Activated CD4-positive, alpha-beta T cell treated with anti-CD3 and anti-CD28 coated beads, Interleukin-2, amount 50 U/mL, for 16 hours (primary cell): ENCODE results near the gene USP17L20.
"Not testable (repeated sequence)": the region's sequence is repeated elsewhere in the genome, so short reads cannot be mapped to it uniquely, and the experiment has no call there.

Source experiments
- DNase-seq: peaks from one replicate; pipeline ENCODE4 v3.0.0-alpha.2; 2020

Gene USP17L20, protein sequence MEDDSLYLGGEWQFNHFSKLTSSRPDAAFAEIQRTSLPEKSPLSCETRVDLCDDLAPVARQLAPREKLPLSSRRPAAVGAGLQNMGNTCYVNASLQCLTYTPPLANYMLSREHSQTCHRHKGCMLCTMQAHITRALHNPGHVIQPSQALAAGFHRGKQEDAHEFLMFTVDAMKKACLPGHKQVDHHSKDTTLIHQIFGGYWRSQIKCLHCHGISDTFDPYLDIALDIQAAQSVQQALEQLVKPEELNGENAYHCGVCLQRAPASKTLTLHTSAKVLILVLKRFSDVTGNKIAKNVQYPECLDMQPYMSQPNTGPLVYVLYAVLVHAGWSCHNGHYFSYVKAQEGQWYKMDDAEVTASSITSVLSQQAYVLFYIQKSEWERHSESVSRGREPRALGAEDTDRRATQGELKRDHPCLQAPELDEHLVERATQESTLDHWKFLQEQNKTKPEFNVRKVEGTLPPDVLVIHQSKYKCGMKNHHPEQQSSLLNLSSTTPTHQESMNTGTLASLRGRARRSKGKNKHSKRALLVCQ

DNA sequence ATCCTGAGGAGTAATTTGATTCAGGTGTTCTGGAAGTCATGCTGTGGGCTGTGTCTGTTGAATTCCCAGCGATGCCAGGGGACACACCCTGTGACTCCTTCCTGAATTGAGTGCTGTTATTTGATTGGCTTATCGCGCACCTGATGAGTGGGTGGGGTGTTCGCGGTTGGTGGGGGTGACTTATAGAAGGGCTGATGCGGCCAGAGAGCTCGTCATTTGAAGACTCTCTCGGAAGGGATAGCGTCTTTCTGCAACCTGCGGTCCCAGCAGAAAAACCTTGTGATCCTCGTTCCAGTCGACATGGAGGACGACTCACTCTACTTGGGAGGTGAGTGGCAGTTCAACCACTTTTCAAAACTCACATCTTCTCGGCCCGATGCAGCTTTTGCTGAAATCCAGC, at the start of gene USP17L20:
USP17L20 (plus strand) TSS at position 301 of the 400 bp plus-strand sequence; CDS start at position 301, 0 bp downstream.
- DNase-seq: not testable (repeated sequence)

DNA sequence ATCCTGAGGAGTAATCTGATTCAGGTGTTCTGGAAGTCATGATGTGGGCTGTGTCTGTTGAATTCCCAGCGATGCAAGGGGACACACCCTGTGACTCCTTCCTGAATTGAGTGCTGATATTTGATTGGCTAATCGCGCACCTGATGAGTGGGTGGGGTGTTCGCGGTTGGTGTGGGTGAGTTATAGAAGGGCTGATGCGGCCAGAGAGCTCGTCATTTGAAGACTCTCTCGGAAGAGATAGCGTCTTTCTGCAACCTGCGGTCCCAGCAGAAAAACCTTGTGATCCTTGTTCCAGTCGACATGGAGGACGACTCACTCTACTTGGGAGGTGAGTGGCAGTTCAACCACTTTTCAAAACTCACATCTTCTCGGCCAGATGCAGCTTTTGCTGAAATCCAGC, 47.6 kb upstream of the USP17L20 start, which contains the start of gene USP17L10:
USP17L10 (plus strand) TSS at position 301 of the 400 bp plus-strand sequence; CDS start at position 301, 0 bp downstream.
- not testable (repeated sequence) for DNase-seq

DNA sequence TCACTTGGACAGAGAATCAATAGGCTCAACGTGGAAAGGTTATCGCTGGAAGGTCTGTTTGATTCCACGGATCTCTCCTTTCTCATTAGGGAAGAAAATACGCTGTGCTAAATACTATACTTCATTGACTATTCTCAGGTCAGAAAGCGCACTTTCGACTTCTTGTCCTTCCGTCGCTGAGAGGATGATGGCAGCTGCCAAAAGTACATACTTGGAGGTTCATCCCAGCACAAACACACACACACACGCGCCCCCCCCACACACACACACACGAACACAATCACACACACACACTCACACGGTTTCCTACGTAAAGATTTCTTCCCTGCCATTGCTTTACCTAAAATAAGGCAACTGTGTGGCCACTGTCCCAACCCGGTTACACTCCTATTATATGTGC, 43.2 kb upstream of the USP17L20 start:
- DNase-seq: not testable (repeated sequence)

DNA sequence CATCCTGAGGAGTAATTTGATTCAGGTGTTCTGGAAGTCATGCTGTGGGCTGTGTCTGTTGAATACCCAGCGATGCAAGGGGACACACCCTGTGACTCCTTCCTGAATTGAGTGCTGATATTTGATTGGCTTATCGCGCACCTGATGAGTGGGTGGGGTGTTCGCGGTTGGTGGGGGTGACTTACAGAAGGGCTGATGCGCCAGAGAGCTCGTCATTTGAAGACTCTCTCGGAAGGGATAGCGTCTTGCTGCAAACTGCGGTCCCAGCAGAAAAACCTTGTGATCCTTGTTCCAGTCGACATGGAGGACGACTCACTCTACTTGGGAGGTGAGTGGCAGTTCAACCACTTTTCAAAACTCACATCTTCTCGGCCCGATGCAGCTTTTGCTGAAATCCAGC, 42.8 kb upstream of the USP17L20 start, which contains the start of gene USP17L11:
USP17L11 (plus strand) TSS at position 301 of the 400 bp plus-strand sequence; CDS start at position 301, 0 bp downstream.
- not testable (repeated sequence) for DNase-seq

GRCh38 chr4:9219852-9220251, 38.1 kb upstream of the USP17L20 start, which contains the start of gene USP17L12:
Gene USP17L12, plus strand, starts transcription at chr4:9220152. Its CDS starts 0 bp downstream, at chr4:9220152.
- DNase-seq: not testable (repeated sequence)

DNA sequence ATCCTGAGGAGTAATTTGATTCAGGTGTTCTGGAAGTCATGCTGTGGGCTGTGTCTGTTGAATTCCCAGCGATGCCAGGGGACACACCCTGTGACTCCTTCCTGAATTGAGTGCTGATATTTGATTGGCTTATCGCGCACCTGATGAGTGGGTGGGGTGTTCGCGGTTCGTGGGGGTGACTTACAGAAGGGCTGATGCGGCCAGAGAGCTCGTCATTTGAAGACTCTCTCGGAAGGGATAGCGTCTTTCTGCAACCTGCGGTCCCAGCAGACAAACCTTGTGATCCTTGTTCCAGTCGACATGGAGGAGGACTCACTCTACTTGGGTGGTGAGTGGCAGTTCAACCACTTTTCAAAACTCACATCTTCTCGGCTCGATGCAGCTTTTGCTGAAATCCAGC, 33.3 kb upstream of the USP17L20 start, which contains the start of gene USP17L13:
USP17L13 (plus strand) TSS at position 301 of the 400 bp plus-strand sequence; CDS start at position 301, 0 bp downstream.
- DNase-seq: not testable (repeated sequence)

DNA sequence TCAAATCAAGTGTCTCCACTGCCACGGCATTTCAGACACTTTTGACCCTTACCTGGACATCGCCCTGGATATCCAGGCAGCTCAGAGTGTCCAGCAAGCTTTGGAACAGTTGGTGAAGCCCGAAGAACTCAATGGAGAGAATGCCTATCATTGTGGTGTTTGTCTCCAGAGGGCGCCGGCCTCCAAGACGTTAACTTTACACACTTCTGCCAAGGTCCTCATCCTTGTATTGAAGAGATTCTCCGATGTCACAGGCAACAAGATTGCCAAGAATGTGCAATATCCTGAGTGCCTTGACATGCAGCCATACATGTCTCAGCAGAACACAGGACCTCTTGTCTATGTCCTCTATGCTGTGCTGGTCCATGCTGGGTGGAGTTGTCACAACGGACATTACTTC, 27.7 kb upstream of the USP17L20 start:
- DNase-seq: not testable (repeated sequence)

GRCh38 chr4:9234085-9234484, 23.8 kb upstream of the USP17L20 start, which contains the start of gene USP17L15:
Gene USP17L15, plus strand, starts transcription at chr4:9234385. Its CDS starts 0 bp downstream, at chr4:9234385.
- DNase-seq: not testable (repeated sequence)

- DNase-seq: not testable (repeated sequence)
Measured at GRCh38 chr4:9238461-9238860, 19.5 kb upstream of the USP17L20 start.

DNA sequence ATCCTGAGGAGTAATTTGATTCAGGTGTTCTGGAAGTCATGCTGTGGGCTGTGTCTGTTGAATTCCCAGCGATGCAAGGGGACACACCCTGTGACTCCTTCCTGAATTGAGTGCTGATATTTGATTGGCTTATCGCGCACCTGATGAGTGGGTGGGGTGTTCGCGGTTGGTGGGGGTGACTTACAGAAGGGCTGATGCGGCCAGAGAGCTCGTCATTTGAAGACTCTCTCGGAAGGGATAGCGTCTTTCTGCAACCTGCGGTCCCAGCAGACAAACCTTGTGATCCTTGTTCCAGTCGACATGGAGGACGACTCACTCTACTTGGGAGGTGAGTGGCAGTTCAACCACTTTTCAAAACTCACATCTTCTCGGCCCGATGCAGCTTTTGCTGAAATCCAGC, 14.3 kb upstream of the USP17L20 start, which contains the start of gene USP17L17:
USP17L17 (plus strand) TSS at position 301 of the 400 bp plus-strand sequence; CDS start at position 301, 0 bp downstream.
- DNase-seq: not testable (repeated sequence)

- not testable (repeated sequence) for DNase-seq
Measured at GRCh38 chr4:9247953-9248680, 9.8 kb upstream of the USP17L20 start, which contains the start of gene USP17L18. Gene USP17L18, plus strand, starts transcription at chr4:9248630. Its CDS starts 0 bp downstream, at chr4:9248630.

GRCh38 chr4:9253078-9253477, 4.8 kb upstream of the USP17L20 start, which contains the start of gene USP17L19:
Gene USP17L19, plus strand, starts transcription at chr4:9253378. Its CDS starts 0 bp downstream, at chr4:9253378.
- not testable (repeated sequence) for DNase-seq

DNA sequence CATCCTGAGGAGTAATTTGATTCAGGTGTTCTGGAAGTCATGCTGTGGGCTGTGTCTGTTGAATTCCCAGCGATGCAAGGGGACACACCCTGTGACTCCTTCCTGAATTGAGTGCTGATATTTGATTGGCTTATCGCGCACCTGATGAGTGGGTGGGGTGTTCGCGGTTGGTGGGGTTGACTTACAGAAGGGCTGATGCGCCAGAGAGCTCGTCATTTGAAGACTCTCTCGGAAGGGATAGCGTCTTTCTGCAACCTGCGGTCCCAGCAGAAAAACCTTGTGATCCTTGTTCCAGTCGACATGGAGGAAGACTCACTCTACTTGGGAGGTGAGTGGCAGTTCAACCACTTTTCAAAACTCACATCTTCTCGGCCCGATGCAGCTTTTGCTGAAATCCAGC, 4.6 kb downstream of the USP17L20 start, which contains the start of gene USP17L21:
USP17L21 (plus strand) TSS at position 301 of the 400 bp plus-strand sequence; CDS start at position 301, 0 bp downstream.
- DNase-seq: not testable (repeated sequence)

- not testable (repeated sequence) for DNase-seq
Measured at GRCh38 chr4:9267319-9267718, 9.4 kb downstream of the USP17L20 start, which contains the start of gene USP17L22. Gene USP17L22, plus strand, starts transcription at chr4:9267619. Its CDS starts 0 bp downstream, at chr4:9267619.

DNA sequence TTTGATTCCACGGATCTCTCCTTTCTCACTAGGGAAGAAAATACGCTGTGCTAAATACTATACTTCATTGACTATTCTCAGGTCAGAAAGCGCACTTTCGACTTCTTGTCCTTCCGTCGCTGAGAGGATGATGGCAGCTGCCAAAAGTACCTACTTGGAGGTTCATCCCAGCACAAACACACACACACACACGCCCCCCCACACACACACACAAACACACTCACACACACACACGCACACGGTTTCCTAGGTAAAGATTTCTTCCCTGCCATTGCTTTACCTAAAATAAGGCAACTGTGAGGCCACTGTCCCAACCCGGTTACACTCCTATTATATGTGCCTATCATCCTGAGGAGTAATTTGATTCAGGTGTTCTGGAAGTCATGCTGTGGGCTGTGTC, 13.8 kb downstream of the USP17L20 start:
- DNase-seq: not testable (repeated sequence)
